ENCODE measurements around the gene ARG2. TPM values are rescaled to one million over a fixed set of nuclear protein-coding genes. Genes with fewer than 3 reads are reported as not detected.
A peak's percentile ranks its signal among the peaks of the same experiment; 100 is the strongest.

Gene ARG2
- total and polyA plus RNA-seq, 9 of the 15 experiments (the other 6 are each of a cell fraction or from before 2014, with no cell fraction given) = 6.2 to 75.0 (median 17.8) TPM

GRCh38 chr14:67636361-67636919 lies 16.7 kb downstream of the ARG2 start (continued):
- TF ChIP-seq, protein P1, sequence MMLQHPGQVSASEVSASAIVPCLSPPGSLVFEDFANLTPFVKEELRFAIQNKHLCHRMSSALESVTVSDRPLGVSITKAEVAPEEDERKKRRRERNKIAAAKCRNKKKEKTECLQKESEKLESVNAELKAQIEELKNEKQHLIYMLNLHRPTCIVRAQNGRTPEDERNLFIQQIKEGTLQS (IDR thresholded peaks at IDR 0.05) = peak; percentile 99
- TF ChIP-seq, protein P1 (CRISPR knock-in tag; conservative IDR thresholded peaks at IDR 0.05) = peak; percentile 97
- TF ChIP-seq KDM1A (IDR thresholded peaks at IDR 0.05) (peak; percentile 100), GTF3C2 (IDR thresholded peaks at IDR 0.05; ENCODE audit: borderline replicate concordance, extremely low read depth, insufficient read length) (no peak), HDAC2 (IDR thresholded peaks at IDR 0.05) (peak; percentile 100), HMG20A (CRISPR knock-in tag; conservative IDR thresholded peaks at IDR 0.05) (peak; percentile 76), TSHZ1 (CRISPR knock-in tag; IDR thresholded peaks at IDR 0.05) (no peak), IFI16 (CRISPR knock-in tag; IDR thresholded peaks at IDR 0.05) (no peak), CCNT2 (IDR thresholded peaks at IDR 0.05; ENCODE audit: borderline replicate concordance, extremely low read depth, insufficient read length, low read depth, low read length) (peak; percentile 86), NR2C1 (IDR thresholded peaks at IDR 0.05) (peak; percentile 70), NR2C1 (tag; IDR thresholded peaks at IDR 0.05) (peak; percentile 92), SRSF1 (IDR thresholded peaks at IDR 0.05; ENCODE audit: low read depth, low read length) (no peak), ZNF584 (CRISPR knock-in tag; IDR thresholded peaks at IDR 0.05; ENCODE audit: low read depth) (peak; percentile 96), SMARCC2 (IDR thresholded peaks at IDR 0.05; ENCODE audit: low read depth) (peak; percentile 60; the same call in 1 of the 2 replicates), PHF20 (IDR thresholded peaks at IDR 0.05; ENCODE audit: partially characterized antibody) (no peak), ZNF436 (CRISPR knock-in tag; IDR thresholded peaks at IDR 0.05) (no peak), ZEB2 (IDR thresholded peaks at IDR 0.05) (peak; percentile 96)
- TF ChIP-seq, protein P2, sequence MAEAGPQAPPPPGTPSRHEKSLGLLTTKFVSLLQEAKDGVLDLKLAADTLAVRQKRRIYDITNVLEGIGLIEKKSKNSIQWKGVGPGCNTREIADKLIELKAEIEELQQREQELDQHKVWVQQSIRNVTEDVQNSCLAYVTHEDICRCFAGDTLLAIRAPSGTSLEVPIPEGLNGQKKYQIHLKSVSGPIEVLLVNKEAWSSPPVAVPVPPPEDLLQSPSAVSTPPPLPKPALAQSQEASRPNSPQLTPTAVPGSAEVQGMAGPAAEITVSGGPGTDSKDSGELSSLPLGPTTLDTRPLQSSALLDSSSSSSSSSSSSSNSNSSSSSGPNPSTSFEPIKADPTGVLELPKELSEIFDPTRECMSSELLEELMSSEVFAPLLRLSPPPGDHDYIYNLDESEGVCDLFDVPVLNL (CRISPR knock-in tag; IDR thresholded peaks at IDR 0.05; ENCODE audit: low read depth) = no peak
- TF ChIP-seq, protein P3, sequence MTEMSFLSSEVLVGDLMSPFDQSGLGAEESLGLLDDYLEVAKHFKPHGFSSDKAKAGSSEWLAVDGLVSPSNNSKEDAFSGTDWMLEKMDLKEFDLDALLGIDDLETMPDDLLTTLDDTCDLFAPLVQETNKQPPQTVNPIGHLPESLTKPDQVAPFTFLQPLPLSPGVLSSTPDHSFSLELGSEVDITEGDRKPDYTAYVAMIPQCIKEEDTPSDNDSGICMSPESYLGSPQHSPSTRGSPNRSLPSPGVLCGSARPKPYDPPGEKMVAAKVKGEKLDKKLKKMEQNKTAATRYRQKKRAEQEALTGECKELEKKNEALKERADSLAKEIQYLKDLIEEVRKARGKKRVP (CRISPR knock-in tag; IDR thresholded peaks at IDR 0.05) = peak; percentile 99
